Small intestine (tissue), 7 donors: ENCODE measurements around the gene S100Z. TPM values are rescaled to one million over a fixed set of nuclear protein-coding genes. Genes with fewer than 3 reads are reported as not detected.

Source experiments
- DNase-seq, 2 donors: peaks; one replicate each; pipeline versions ENCODE4 v3.0.0 to v3.0.0-alpha.2; 2013
- FAIRE-seq: peaks from 2 replicates; lab custom pipeline; 2012; peaks lifted over from hg19 to GRCh38; lab: Jason Lieb, UNC
- H3K27ac ChIP-seq, 3 donors: one replicate each; pipeline ENCODE4 v1.5.1; 2013; ENCODE audit warnings: low read length in 2 of 3, mild to moderate bottlenecking in 2 of 3, control low read depth in 1 of 3, inconsistent platforms in 1 of 3, low read depth in 1 of 3, moderate library complexity in 1 of 3
- H3K27me3 ChIP-seq, 3 donors: one replicate each; pipeline ENCODE4 v1.6.1; 2013; ENCODE audit warnings: low read length in 3 of 3, inconsistent platforms in 1 of 3; ENCODE audit not compliant: control insufficient read depth in 3 of 3, insufficient read depth in 3 of 3
- H3K36me3 ChIP-seq, 3 donors: one replicate each; pipeline ENCODE4 v1.6.1; 2013; ENCODE audit warnings: low read length in 3 of 3, inconsistent platforms in 1 of 3, low read depth in 1 of 3, mild to moderate bottlenecking in 1 of 3, moderate library complexity in 1 of 3; ENCODE audit not compliant: control insufficient read depth in 3 of 3, insufficient read depth in 2 of 3
- H3K4me1 ChIP-seq, 3 donors: one replicate each; pipeline ENCODE4 v1.6.1; 2013; ENCODE audit warnings: low read length in 2 of 3, inconsistent platforms in 1 of 3, low read depth in 1 of 3, mild to moderate bottlenecking in 1 of 3, moderate library complexity in 1 of 3; ENCODE audit not compliant: control insufficient read depth in 3 of 3, insufficient read depth in 2 of 3
- H3K4me3 ChIP-seq, 3 donors: one replicate each; pipeline ENCODE4 v1.5.1; 2013; ENCODE audit warnings: low read length in 3 of 3, control low read depth in 1 of 3, inconsistent platforms in 1 of 3, low read depth in 1 of 3, mild to moderate bottlenecking in 1 of 3, moderate library complexity in 1 of 3
- H3K9me3 ChIP-seq, 2 donors: one replicate each; pipeline ENCODE4 v1.6.1; 2013; ENCODE audit warnings: low read depth in 1 of 2, low read length in 1 of 2; ENCODE audit not compliant: control insufficient read depth in 2 of 2, insufficient read depth in 1 of 2
- WGBS, 3 donors: extraction: QIAGEN DNeasy Blood & Tissue Kit; methylation state at CpG; one replicate each; pipeline ENCODE4 v1.1.7; 2013; 5-methylcytosine and 5-hydroxymethylcytosine counted together
- polyA plus RNA-seq, 4 donors: library from polyadenylated mRNA; stranded (reverse) in 3 of 4; unstranded in 1 of 4; fragments of 200-250 nt in 3 of 4; fragments of 120-200 nt in 1 of 4; gene quantifications; one replicate each; pipeline versions ENCODE4 v1.2.1 to v1.2.3, GENCODE V29; 2013
- donor health status: healthy with polysubstance abuse.
- donor health status: control.
- donor health status: control.
- donor health status: Bipolar disorder and iron deficiency.
- donor health status: healthy.

Gene S100Z
- polyA plus RNA-seq, 4 donors: 0.03 to 0.68 (median 0.54) TPM; not detected in 1

DNA sequence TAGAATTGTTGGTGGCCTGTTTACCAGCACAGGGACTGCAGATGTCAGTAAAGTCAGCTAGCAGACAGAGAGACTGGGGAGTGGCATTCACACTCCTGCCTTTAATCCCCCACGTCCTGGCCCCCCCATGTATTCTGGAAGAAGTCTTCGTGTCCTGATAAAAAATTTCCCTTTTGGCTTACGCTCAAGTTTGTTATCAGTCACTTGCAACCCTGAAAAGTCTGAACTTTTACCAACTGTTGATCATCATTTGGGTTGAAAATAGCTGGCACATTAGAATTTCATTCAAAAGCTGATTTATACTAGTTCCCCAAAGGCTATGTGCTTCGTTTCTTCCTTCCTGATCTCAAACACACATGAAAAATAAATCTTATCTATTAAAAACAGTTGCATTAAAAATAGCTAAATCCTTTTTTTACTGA lies 97.3 kb downstream of the S100Z start:
- Histone ChIP-seq H3K4me1 (no peaks in the 10 kb centered on the region), H3K4me3 (no peak overlapping the region), H3K27me3 (peaks cover 0 to 3% (median 2%) of the 10 kb centered on the region in 3 donors), H3K36me3 (no peaks in the 10 kb centered on the region), H3K9me3 (no peaks in the 10 kb centered on the region), H3K27ac (no peak overlapping the region)
- no peak for DNase-seq
- WGBS, 3 donors: 38 to 51% (median 48%) methylated on average over 4 of the region's 4 CpGs
- no peak for FAIRE-seq

DNA sequence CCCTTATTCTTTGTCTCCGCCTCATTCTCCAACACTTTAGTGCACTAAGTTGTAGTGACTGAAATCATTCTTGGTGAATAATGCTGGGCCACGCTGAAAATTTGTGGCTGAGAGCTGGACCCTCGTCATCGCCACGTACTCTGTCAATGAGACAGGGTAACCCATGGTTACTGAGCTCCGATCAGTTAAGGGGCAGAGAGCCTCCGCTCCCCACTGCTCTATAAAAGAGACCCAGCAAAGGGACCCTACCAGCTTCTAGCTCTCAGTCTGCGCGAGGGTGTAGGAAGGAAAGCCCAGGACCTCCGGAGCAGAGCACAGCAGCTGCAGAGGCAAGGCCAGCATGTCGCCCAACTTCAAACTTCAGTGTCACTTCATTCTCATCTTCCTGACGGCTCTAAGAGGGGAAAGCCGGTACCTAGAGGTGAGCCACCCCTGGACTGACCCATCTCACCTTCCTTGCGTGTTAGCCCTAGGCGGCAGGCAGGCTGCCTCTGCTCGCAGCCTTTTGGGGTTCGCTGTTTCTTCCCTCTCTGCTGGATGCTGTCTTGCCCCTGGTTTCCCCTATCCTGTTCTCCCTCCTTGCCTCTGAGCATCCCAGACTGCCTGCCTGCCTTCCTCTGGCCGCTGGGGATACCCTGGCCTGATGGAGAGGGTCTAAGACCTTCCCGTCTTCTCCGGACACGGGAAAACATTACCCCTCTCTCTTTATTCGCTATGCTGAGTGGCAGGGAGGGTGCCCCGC lies 103.2 kb downstream of the S100Z start, which contains the start of gene CRHBP:
CRHBP (plus strand) TSS at position 251 of the 742 bp plus-strand sequence; CDS start at position 341, 90 bp downstream.
- peaks cover 0 to 7% (median 0%) of the 10 kb centered on the region in 3 donors for H3K4me1 ChIP-seq
- FAIRE-seq (no peak), DNase-seq (no peak)
- no peak within 1 kb of the TSS for H3K27ac ChIP-seq
- no peaks in the 10 kb centered on the region for H3K36me3 ChIP-seq
- peaks cover 6 to 37% (median 19%) of the 10 kb centered on the region in 3 donors for H3K27me3 ChIP-seq
- 30 to 32% (median 32%) methylated on average over 23 of the region's 23 CpGs for WGBS, 3 donors
- H3K4me3 ChIP-seq: no peak within 1 kb of the TSS
- H3K9me3 ChIP-seq: no peaks in the 10 kb centered on the region

DNA sequence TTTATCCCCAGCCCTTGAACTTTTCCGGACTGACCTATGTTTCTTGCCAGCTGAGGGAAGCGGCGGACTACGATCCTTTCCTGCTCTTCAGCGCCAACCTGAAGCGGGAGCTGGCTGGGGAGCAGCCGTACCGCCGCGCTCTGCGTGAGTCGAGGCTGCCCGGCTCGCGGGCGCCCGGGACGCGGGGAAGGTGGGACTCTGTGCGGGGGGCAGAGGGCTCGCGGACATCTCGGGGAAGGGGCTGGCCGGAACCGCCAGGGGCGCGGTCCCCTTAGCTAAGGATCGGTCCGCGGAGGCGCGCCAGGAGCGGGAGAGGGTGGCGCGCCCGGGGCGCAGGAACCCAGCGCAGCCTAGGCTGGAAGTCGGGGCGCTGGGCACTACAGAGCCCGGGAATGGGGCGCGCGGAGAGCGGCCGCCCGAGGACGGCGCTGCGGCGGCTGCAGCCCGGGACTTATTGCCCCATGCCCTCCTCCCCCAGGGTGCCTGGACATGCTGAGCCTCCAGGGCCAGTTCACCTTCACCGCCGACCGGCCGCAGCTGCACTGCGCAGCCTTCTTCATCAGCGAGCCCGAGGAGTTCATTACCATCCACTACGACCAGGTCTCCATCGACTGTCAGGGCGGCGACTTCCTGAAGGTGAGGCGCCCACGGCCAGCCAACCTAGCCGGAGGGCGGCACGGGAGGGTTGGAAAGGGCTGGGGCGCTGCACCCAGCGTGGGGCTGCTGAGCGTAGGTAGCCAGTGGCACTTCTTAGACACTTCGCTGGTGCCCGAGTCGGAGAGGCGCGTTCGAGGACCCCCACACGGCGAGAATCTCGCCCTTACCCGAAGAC lies 104.0 kb downstream of the S100Z start:
- Histone ChIP-seq H3K27me3 (peaks cover 6 to 37% (median 19%) of the 10 kb centered on the region in 3 donors), H3K4me1 (peaks cover 0 to 9% (median 0%) of the 10 kb centered on the region in 3 donors), H3K9me3 (no peaks in the 10 kb centered on the region), H3K4me3 (no peak overlapping the region), H3K27ac (no peak overlapping the region), H3K36me3 (no peaks in the 10 kb centered on the region)
- FAIRE-seq: no peak
- DNase-seq: peak in 1 of 2 donors; percentile 45
- 2 to 8% (median 6%) methylated on average over 64 to 81 of the region's 81 CpGs for WGBS, 3 donors

DNA sequence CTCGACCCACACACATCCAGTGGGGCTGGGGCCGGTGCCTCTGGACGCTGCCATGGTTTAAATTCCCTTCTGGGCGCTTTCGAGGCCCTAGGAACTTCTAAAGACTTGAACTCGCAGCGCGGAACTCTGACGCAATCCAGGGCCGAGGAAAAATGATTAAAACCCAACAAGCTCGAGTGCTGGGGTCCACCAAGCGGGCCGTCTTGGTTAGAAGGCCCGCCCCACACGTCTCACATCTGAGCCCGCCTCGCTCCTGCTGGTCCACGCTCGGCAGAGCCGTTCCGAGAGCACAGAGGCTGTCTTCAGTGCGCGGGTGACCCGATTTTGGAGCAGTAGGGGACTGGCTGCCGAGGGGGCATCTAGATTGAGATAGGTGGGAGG lies 104.6 kb downstream of the S100Z start:
- peaks cover 0 to 11% (median 0%) of the 10 kb centered on the region in 3 donors for H3K4me1 ChIP-seq
- H3K36me3 ChIP-seq: no peaks in the 10 kb centered on the region
- no peaks in the 10 kb centered on the region for H3K9me3 ChIP-seq
- DNase-seq: peak in 1 of 2 donors; percentile 8
- no peak for FAIRE-seq
- 13 to 26% (median 15%) methylated on average over 25 of the region's 25 CpGs for WGBS, 3 donors
- H3K27ac ChIP-seq: peak overlapping the region in 1 of 3 donors; percentile 20
- peaks cover 6 to 37% (median 19%) of the 10 kb centered on the region in 3 donors for H3K27me3 ChIP-seq
- H3K4me3 ChIP-seq: no peak overlapping the region

DNA sequence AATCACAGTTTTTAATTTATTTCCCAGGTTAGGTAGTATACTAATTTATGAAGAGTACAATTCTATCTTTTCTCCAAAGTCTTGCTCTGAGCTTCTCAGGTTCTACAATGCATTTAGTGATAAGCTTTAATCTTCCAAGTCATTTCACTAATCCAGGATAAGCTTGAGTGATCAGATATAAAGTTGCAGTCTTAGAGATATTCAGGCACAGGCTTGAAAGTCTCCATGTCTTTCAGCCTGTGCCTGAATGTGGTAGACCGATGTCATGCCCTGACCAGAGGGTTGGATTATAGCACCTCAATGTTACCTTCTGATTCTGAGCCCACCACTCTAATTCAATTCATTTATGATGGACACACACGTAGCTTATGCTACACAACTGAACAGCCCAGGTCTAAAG lies 106.2 kb downstream of the S100Z start:
- H3K36me3 ChIP-seq: no peaks in the 10 kb centered on the region
- H3K9me3 ChIP-seq: no peaks in the 10 kb centered on the region
- H3K27me3 ChIP-seq: peaks cover 6 to 37% (median 19%) of the 10 kb centered on the region in 3 donors
- H3K4me3 ChIP-seq: no peak overlapping the region
- DNase-seq: no peak
- 72 to 84% (median 76%) methylated on average over 2 of the region's 2 CpGs for WGBS, 3 donors
- H3K4me1 ChIP-seq: peaks cover 0 to 11% (median 0%) of the 10 kb centered on the region in 3 donors
- H3K27ac ChIP-seq: no peak overlapping the region
- FAIRE-seq: no peak

DNA sequence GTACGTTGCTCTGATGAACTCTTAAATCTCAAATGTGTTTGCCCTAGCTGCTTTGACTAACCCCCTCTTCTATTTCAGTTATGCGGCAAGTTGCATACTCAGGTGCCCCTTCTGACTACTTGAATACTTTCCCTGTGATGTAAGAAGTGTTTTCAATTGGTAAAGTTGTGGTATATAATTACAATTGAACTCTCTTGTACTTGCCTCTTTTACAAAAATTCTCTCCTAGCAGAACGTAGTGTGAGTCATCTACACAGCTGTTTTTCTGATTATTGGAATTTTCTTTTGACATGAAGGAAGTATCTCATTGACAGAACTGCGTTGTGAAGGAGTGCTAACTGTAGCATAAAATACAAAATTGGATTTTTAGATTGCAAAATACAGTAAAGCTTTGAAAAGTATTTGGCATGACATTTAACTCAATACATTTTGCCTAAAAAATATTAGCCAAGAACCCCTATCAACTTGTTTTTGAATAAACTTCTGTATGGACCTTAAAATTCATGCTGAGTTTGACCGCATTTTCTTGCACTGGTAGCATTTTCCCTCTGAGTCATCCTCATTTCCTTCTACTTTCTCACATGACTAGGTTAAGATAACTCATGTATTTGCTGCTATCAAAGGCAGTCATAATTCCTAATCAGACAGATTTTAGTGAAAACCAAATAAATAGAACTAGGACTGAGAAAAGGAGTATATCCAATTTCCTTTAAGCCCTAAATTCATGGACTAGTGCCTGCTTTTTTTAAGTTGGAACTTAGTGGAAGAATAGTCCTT lies 109.4 kb downstream of the S100Z start:
- WGBS, 3 donors: 64 to 79% (median 69%) methylated on average over 5 of the region's 5 CpGs
- Histone ChIP-seq H3K27ac (no peak overlapping the region), H3K36me3 (no peaks in the 10 kb centered on the region), H3K9me3 (no peaks in the 10 kb centered on the region), H3K4me1 (peaks cover 0 to 8% (median 0%) of the 10 kb centered on the region in 3 donors), H3K27me3 (peaks cover 0 to 16% (median 7%) of the 10 kb centered on the region in 3 donors), H3K4me3 (no peak overlapping the region)
- DNase-seq (peak in 1 of 2 donors; percentile 35), FAIRE-seq (no peak)

DNA sequence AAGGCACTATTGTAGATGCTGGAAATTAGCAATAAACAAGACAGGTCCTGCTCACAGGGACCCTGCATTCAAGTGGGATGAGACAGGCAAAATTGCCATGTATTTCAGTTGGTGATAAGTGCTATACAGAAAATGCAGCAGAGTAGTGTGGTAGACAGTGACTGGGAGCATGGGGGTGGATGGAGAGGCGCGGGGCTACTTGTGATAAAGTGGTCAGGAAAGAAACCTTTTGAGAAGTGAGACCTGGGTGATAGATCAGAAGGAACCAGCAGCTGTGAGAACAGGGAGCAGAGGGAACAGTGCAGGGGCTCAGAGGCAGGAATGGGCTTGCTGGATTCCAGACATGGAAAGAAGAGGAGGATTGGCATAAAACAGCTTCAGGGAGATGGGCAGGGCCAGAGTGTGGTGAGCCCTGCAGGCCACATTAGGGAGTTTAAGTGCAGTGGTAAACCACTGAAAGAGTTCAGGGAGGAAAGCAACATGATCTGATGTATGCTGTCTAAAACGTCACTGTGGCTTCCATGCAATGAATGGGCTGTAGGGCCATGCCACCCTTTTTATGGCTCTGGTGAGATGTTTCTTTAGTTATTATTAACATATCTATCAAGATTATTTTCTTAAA lies 110.3 kb downstream of the S100Z start:
- Histone ChIP-seq H3K27me3 (peaks cover 0 to 7% (median 3%) of the 10 kb centered on the region in 3 donors), H3K27ac (no peak overlapping the region), H3K4me1 (peaks cover 0 to 4% (median 0%) of the 10 kb centered on the region in 3 donors), H3K9me3 (no peaks in the 10 kb centered on the region), H3K4me3 (no peak overlapping the region), H3K36me3 (no peaks in the 10 kb centered on the region)
- DNase-seq (no peak), FAIRE-seq (no peak)
- 63 to 75% (median 69%) methylated on average over 3 of the region's 3 CpGs for WGBS, 3 donors
